HCT116 (cell line): Measurements from ENCODE around the gene RNF150. TPM values are rescaled to one million over a fixed set of nuclear protein-coding genes. Genes with fewer than 3 reads are reported as not detected.

Experiments
- ATAC-seq: fragments of 200-7000 bp; cut with Tn5 transposase; 2 replicates; pipeline ENCODE4 v1.9.1; 2020; ENCODE audit warnings: mild to moderate bottlenecking, moderate library complexity
- BruUV-seq: library from RNA; stranded (reverse); fragments of 400-500 nt; replicated peaks from 2 replicates; lab custom pipeline; 2021; lab: Mats Ljungman, UMichigan
- CTCF ChIA-PET: fragments of 300-600 bp; sonication (Branson Sonifier 250); formaldehyde crosslinking; loops from one replicate; lab custom pipeline; 2021; ENCODE audit warnings: antibody characterized with exemption; lab: Charles Lee
- POLR2A ChIA-PET: fragments of 300-600, 350-600 bp; sonication (Branson Sonifier 250); formaldehyde crosslinking; loops from one replicate; lab custom pipeline; 2021; ENCODE audit warnings: antibody characterized with exemption; lab: Charles Lee
- RAD21 ChIA-PET, 2 experiments: fragments of 300-600 bp; sonication (Branson Sonifier 250); formaldehyde crosslinking; loops; one replicate each; lab custom pipeline; 2023; ENCODE audit warnings: low total read pairs in 2 of 2; ENCODE audit not compliant: uncharacterized antibody in 2 of 2, unreplicated experiment in 2 of 2, low non-redundant PET in 1 of 2; lab: Charles Lee
- DNase-seq: peaks from one replicate; pipeline ENCODE4 v3.0.0-alpha.2; 2010; ENCODE audit warnings: low read depth, low spot score
- H2AFZ ChIP-seq: fragments of 200-600 bp; shearing (Covaris generic), sonication (generic); 2 replicates; pipeline ENCODE4 v1.6.1; 2017; ENCODE audit warnings: low read depth, mixed run types, mixed read lengths, antibody characterized with exemption, low read length; ENCODE audit not compliant: poor library complexity, severe bottlenecking
- H3K27ac ChIP-seq: 2 replicates; pipeline ENCODE4 v1.5.1; 2012; ENCODE audit warnings: low read depth, low read length
- H3K27me3 ChIP-seq: fragments of 200-600 bp; sonication (generic); 2 replicates; pipeline ENCODE4 v1.6.1; 2016; ENCODE audit warnings: mixed run types, low read length, mixed read lengths; ENCODE audit not compliant: insufficient read depth
- H3K36me3 ChIP-seq, 2 experiments: fragments of 200-500 bp in 1 of 2; fragments of 200-600 bp in 1 of 2; sonication (Bioruptor generic) in 1 of 2; sonication (generic) in 1 of 2; 2 replicates each; pipeline versions ENCODE4 v1.5.1 to v1.6.1; 2014 to 2016; ENCODE audit warnings: low read length in 2 of 2, inconsistent platforms in 1 of 2, mixed read lengths in 1 of 2, mixed run types in 1 of 2; ENCODE audit not compliant: insufficient read depth in 2 of 2, control insufficient read depth in 1 of 2
- H3K4me1 ChIP-seq, 2 experiments: fragments of 200-600 bp in 1 of 2; sonication (generic) in 1 of 2; 2 replicates each; pipeline versions ENCODE4 v1.5.1 to v1.6.1; 2012 to 2017; ENCODE audit warnings: low read length in 2 of 2, inconsistent platforms in 1 of 2, mild to moderate bottlenecking in 1 of 2, mixed read lengths in 1 of 2, mixed run types in 1 of 2, moderate library complexity in 1 of 2; ENCODE audit not compliant: insufficient read depth in 2 of 2, control insufficient read depth in 1 of 2
- H3K4me2 ChIP-seq: fragments of 200-600 bp; sonication (generic); 2 replicates; pipeline ENCODE4 v1.6.1; 2017; ENCODE audit warnings: mixed run types, low read length, mixed read lengths
- H3K4me3 ChIP-seq, 2 experiments: fragments of 200-600 bp in 1 of 2; sonication (generic) in 1 of 2; replicated peaks in 1 of 2; 2 replicates each; pipeline ENCODE4 v1.5.1; 2011 to 2016; ENCODE audit warnings: low read length in 2 of 2, control low read depth in 1 of 2, low read depth in 1 of 2, mild to moderate bottlenecking in 1 of 2, mixed read lengths in 1 of 2, mixed run types in 1 of 2
- H3K79me2 ChIP-seq: fragments of 200-600 bp; sonication (generic); 2 replicates; pipeline ENCODE4 v1.6.1; 2017; ENCODE audit warnings: mild to moderate bottlenecking, mixed run types, low read length, moderate library complexity, mixed read lengths; ENCODE audit not compliant: insufficient read depth
- H3K9ac ChIP-seq: fragments of 200-600 bp; sonication (generic); 2 replicates; pipeline ENCODE4 v1.6.1; 2016; ENCODE audit warnings: low read length, mixed read lengths
- H3K9me2 ChIP-seq: fragments of 200-600 bp; sonication (generic), shearing (Covaris generic); 2 replicates; pipeline ENCODE4 v1.6.1; 2017; ENCODE audit warnings: mixed run types, mild to moderate bottlenecking, moderate library complexity; ENCODE audit not compliant: insufficient read depth
- H3K9me3 ChIP-seq, 2 experiments: fragments of 200-500 bp in 1 of 2; fragments of 200-600 bp in 1 of 2; sonication (Bioruptor generic) in 1 of 2; sonication (generic) in 1 of 2; 2 replicates each; pipeline ENCODE4 v1.6.1; 2014 to 2017; ENCODE audit warnings: low read length in 2 of 2, mixed read lengths in 2 of 2, inconsistent platforms in 1 of 2, low read depth in 1 of 2, mild to moderate bottlenecking in 1 of 2, mixed run types in 1 of 2, moderate library complexity in 1 of 2; ENCODE audit not compliant: control insufficient read depth in 1 of 2, insufficient read depth in 1 of 2
- H4K20me1 ChIP-seq: fragments of 200-600 bp; sonication (generic), shearing (Covaris generic); 2 replicates; pipeline ENCODE4 v1.6.1; 2017; ENCODE audit warnings: mixed run types, mild to moderate bottlenecking, moderate library complexity; ENCODE audit not compliant: insufficient read depth
- ATF3 ChIP-seq: IDR thresholded peaks from 2 replicates; pipeline ENCODE4 v1.6.1; 2012
- CBX3 ChIP-seq: IDR thresholded peaks from 2 replicates; pipeline ENCODE4 v1.6.1; 2012; ENCODE audit warnings: low read depth
- CEBPB ChIP-seq: IDR thresholded peaks from 2 replicates; pipeline ENCODE4 v1.6.1; 2012; ENCODE audit warnings: low read depth
- ELF1 ChIP-seq: IDR thresholded peaks from 2 replicates; pipeline ENCODE4 v1.6.1; 2012; ENCODE audit warnings: low read depth, borderline replicate concordance
- FOSL1 ChIP-seq: IDR thresholded peaks from 2 replicates; pipeline ENCODE4 v1.6.1; 2012; ENCODE audit warnings: low read depth
- JUND ChIP-seq: IDR thresholded peaks from 2 replicates; pipeline ENCODE4 v1.6.1; 2012
- MAX ChIP-seq: IDR thresholded peaks from 2 replicates; pipeline ENCODE4 v1.6.1; 2012
- POLR2A ChIP-seq: IDR thresholded peaks from 2 replicates; pipeline ENCODE4 v1.7.0; 2011; ENCODE audit warnings: borderline replicate concordance; ENCODE audit not compliant: insufficient read depth, insufficient read length; ENCODE audit errors: extremely low read depth
- POLR2AphosphoS5 ChIP-seq: IDR thresholded peaks from 2 replicates; pipeline ENCODE4 v1.6.1; 2011; ENCODE audit warnings: mild to moderate bottlenecking, low read depth, low read length, moderate library complexity
- RAD21 ChIP-seq: IDR thresholded peaks from 2 replicates; pipeline ENCODE4 v1.6.1; 2012; ENCODE audit warnings: low read depth, mild to moderate bottlenecking
- SIN3A ChIP-seq: IDR thresholded peaks from 2 replicates; pipeline ENCODE4 v1.6.1; 2012; ENCODE audit warnings: low read depth
- SP1 ChIP-seq: IDR thresholded peaks from 2 replicates; pipeline ENCODE4 v1.6.1; 2012; ENCODE audit warnings: low read depth
- YY1 ChIP-seq: IDR thresholded peaks from 2 replicates; pipeline ENCODE4 v1.6.1; 2011; ENCODE audit warnings: low read length, low read depth, moderate library complexity, mild to moderate bottlenecking; ENCODE audit not compliant: insufficient replicate concordance; ENCODE audit errors: extremely low read depth
- ZFX ChIP-seq: fragments of 450-650 bp; IDR thresholded peaks from 2 replicates; pipeline ENCODE4 v1.6.1; 2017
- ZNF274 ChIP-seq: fragments of 200-500 bp; sonication (Bioruptor generic); IDR thresholded peaks from 2 replicates; pipeline ENCODE4 v1.6.1; 2014; ENCODE audit warnings: mild to moderate bottlenecking, low read depth, low read length, inconsistent platforms
- intact Hi-C: fragments of 100-400 bp; cut with micrococcal nuclease; formaldehyde crosslinking; loops from 2 replicates; pipeline ENCODE4 v1.10.0; 2022
- total RNA-seq: library from RNA; stranded (reverse); gene quantifications from one replicate; pipeline ENCODE4 v1.2.1, GENCODE V29; 2021; ENCODE audit not compliant: unreplicated experiment
- TF ChIP-seq, protein P1 (sequence below), 3 experiments: fragments of 200-600 bp in 1 of 3; sonication (generic) in 1 of 3; IDR thresholded peaks in 2 of 3; conservative IDR thresholded peaks in 1 of 3; 2 replicates each; pipeline ENCODE4 v1.5.1; 2012 to 2017; ENCODE audit warnings: low read depth in 2 of 3, low read length in 2 of 3, antibody characterized with exemption in 1 of 3, borderline replicate concordance in 1 of 3, control low read depth in 1 of 3, mild to moderate bottlenecking in 1 of 3, mixed read lengths in 1 of 3, mixed run types in 1 of 3, moderate library complexity in 1 of 3; ENCODE audit not compliant: insufficient read depth in 1 of 3

The RNF150 gene
- total RNA-seq, 1 experiment from 2014 or later, result 0.07 TPM

DNA sequence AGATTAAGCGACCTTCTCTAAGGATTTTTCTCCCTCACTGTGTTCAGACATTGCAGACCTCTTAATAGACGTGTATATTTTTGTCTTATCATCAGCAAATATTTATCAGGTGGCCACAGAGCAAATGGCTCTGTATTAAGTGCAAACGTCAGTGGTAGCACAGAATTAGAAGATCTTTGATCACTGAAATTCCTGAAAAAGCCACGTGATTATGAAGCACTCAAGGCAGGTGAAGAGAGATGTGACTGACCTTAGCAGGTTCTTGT, 271.2 kb downstream of the RNF150 start:
- H3K27me3 ChIP-seq, result no peaks in the 10 kb centered on the region
- H3K79me2 ChIP-seq, result no peaks in the 10 kb centered on the region
- no peak overlapping the region for H3K27ac ChIP-seq
- no peaks in the 10 kb centered on the region for H4K20me1 ChIP-seq
- H3K4me3 ChIP-seq, result no peak overlapping the region
- no peak overlapping the region for H3K9ac ChIP-seq
- peaks cover 2 to 7% of the 10 kb centered on the region in 2 experiments; a peak in 3 of 4 replicates for H3K4me1 ChIP-seq
- no TSS peak for BruUV-seq
- ChIA-PET RAD21 (no interaction called here), POLR2A (no interaction called here), CTCF (interaction anchor here (1.7 to 1.8 kb wide), 2 partner anchors 11 to 22 kb away, joined by 4 to 7 read pairs; no protein-coding TSS in a partner anchor)
- no peak overlapping the region for H2AFZ ChIP-seq
- no peak overlapping the region for H3K4me2 ChIP-seq
- H3K9me3 ChIP-seq, result no peaks in the 10 kb centered on the region
- no peaks in the 10 kb centered on the region for H3K9me2 ChIP-seq
- no peak for DNase-seq
- TF ChIP-seq ZFX, result no peak
- no peak for TF ChIP-seq ZNF274
- TF ChIP-seq ATF3, result no peak
- no peak for TF ChIP-seq FOSL1
- TF ChIP-seq SIN3A, result no peak
- TF ChIP-seq MAX, result no peak
- TF ChIP-seq POLR2A, result no peak
- no peak for TF ChIP-seq RAD21
- TF ChIP-seq YY1, result no peak
- no peak for TF ChIP-seq CBX3
- TF ChIP-seq SP1, result no peak
- TF ChIP-seq, protein P1, sequence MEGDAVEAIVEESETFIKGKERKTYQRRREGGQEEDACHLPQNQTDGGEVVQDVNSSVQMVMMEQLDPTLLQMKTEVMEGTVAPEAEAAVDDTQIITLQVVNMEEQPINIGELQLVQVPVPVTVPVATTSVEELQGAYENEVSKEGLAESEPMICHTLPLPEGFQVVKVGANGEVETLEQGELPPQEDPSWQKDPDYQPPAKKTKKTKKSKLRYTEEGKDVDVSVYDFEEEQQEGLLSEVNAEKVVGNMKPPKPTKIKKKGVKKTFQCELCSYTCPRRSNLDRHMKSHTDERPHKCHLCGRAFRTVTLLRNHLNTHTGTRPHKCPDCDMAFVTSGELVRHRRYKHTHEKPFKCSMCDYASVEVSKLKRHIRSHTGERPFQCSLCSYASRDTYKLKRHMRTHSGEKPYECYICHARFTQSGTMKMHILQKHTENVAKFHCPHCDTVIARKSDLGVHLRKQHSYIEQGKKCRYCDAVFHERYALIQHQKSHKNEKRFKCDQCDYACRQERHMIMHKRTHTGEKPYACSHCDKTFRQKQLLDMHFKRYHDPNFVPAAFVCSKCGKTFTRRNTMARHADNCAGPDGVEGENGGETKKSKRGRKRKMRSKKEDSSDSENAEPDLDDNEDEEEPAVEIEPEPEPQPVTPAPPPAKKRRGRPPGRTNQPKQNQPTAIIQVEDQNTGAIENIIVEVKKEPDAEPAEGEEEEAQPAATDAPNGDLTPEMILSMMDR (IDR thresholded peaks at IDR 0.05 in 2 of 3, conservative IDR thresholded peaks at IDR 0.05 in 1 of 3; ENCODE audit: borderline replicate concordance in 1 of 3, insufficient read depth in 1 of 3, low read depth in 2 of 3, low read length in 2 of 3), result no peak
- no peak for TF ChIP-seq CEBPB
- TF ChIP-seq JUND, result no peak
- no peak for TF ChIP-seq POLR2AphosphoS5
- no peak for TF ChIP-seq ELF1
- no peaks in the 10 kb centered on the region for H3K36me3 ChIP-seq
- ATAC-seq, result no peak
- intact Hi-C loops, result loop anchor here (10.0 kb wide), 1 partner anchor 1983 kb away; the partner anchor contains the start of gene INPP4B
